Measurements from ENCODE around the gene CHRNB2.

- no peak for TF ChIP-seq GFI1B (tag by site-specific recombination; IDR thresholded peaks at IDR 0.05)
- no peak for TF ChIP-seq ZNF280D (tag by site-specific recombination; IDR thresholded peaks at IDR 0.05)
- no peak for TF ChIP-seq ZFP41 (tag by site-specific recombination; IDR thresholded peaks at IDR 0.05; ENCODE audit: borderline replicate concordance)
- TF ChIP-seq CTCF (tag by site-specific recombination; IDR thresholded peaks at IDR 0.05) = no peak
- TF ChIP-seq ZNF121 (tag by site-specific recombination; IDR thresholded peaks at IDR 0.05) = no peak
- no peak for TF ChIP-seq ZNF2 (tag by site-specific recombination; IDR thresholded peaks at IDR 0.05)
- TF ChIP-seq OSR2 (tag by site-specific recombination; IDR thresholded peaks at IDR 0.05) = no peak
- no peak for TF ChIP-seq PBX3 (CRISPR knock-in tag; IDR thresholded peaks at IDR 0.05)
- no peak for TF ChIP-seq ZBTB11 (tag by site-specific recombination; conservative IDR thresholded peaks at IDR 0.05; ENCODE audit: low read depth)
- TF ChIP-seq ZNF660 (tag by site-specific recombination; IDR thresholded peaks at IDR 0.05) = no peak
- TF ChIP-seq YY1 (tag by site-specific recombination; IDR thresholded peaks at IDR 0.05) = no peak
- no peak for TF ChIP-seq REST (tag by site-specific recombination; IDR thresholded peaks at IDR 0.05)
- no peak for TF ChIP-seq ZNF704 (tag by site-specific recombination; IDR thresholded peaks at IDR 0.05)
These were observed 59.1 kb downstream of the CHRNB2 start for GRCh38 chr1:154626456-154627256.

All from HEK293 (cell line).